ENCODE data around the gene LAIR1. TPM values are rescaled to one million over a fixed set of nuclear protein-coding genes. Genes with fewer than 3 reads are reported as not detected.

The LAIR1 gene
- total RNA-seq, 1 donor from 2014 or later, result not detected

DNA sequence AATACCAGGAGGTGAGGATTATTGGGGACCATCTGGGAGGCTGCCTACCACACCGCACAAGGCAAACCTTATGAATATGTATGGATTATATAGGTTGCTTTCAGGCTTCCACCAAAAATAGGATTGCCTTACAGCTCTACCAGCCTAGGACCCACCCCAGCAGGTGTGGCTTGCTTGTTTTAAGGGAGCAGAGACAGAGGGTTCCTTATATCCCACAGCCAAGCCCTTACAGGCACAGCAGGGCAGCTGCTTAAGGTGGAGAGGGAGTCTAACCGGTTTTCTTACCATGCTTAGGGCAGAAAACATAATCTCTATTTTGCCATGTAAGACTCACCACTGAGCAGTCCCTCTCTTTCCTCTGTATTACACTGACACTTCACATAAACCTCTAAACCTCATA lies 34.5 kb upstream of the LAIR1 start:
- Histone ChIP-seq H3K9ac (ENCODE audit: low read length) (no peak overlapping the region), H3K4me2 (ENCODE audit: low read length) (no peak overlapping the region), H3K27ac (ENCODE audit: low read depth, low read length) (no peak overlapping the region), H3K36me3 (ENCODE audit: insufficient read depth, low read length) (no peaks in the 10 kb centered on the region), H3K4me1 (ENCODE audit: insufficient read depth, low read length) (no peaks in the 10 kb centered on the region), H3K27me3 (ENCODE audit: insufficient read depth, low read length) (no peaks in the 10 kb centered on the region), H4K20me1 (ENCODE audit: insufficient read depth, low read length) (no peaks in the 10 kb centered on the region), H3K9me3 (ENCODE audit: insufficient read depth, low read depth, low read length) (peaks cover 3% of the 10 kb centered on the region), H3K4me3 (ENCODE audit: insufficient read depth, low read depth, low read length) (no peak overlapping the region), H2AFZ (ENCODE audit: low read depth, low read length) (no peak overlapping the region), H3K79me2 (ENCODE audit: insufficient read depth, low read length) (no peaks in the 10 kb centered on the region)
- no peaks in the 10 kb centered on the region for H3K4me1 Mint-ChIP-seq (ENCODE audit: low read depth, unreplicated experiment)
- FAIRE-seq, result no peak
- DNase-seq (ENCODE audit: low read depth), result no peak
- H3K27ac Mint-ChIP-seq (ENCODE audit: unreplicated experiment), result no peak overlapping the region
- TF ChIP-seq CTCF (IDR thresholded peaks at IDR 0.05; ENCODE audit: insufficient read depth, low read depth, low read length), result no peak
- TF ChIP-seq EZH2 (IDR thresholded peaks at IDR 0.05; ENCODE audit: insufficient read depth, low read length), result no peak
- peaks cover 3% of the 10 kb centered on the region for H3K27me3 Mint-ChIP-seq (ENCODE audit: low read depth, unreplicated experiment)
- no peaks in the 10 kb centered on the region for H3K36me3 Mint-ChIP-seq (ENCODE audit: low read depth, unreplicated experiment)
- H3K4me3 Mint-ChIP-seq (ENCODE audit: unreplicated experiment), result no peak overlapping the region
- H3K9me3 Mint-ChIP-seq (ENCODE audit: unreplicated experiment), result no peaks in the 10 kb centered on the region

GRCh38 chr19:54395685-54396084 lies 31.0 kb upstream of the LAIR1 start:
- DNase-seq (ENCODE audit: low read depth) (no peak), FAIRE-seq (no peak)
- Mint-ChIP-seq H3K36me3 (ENCODE audit: low read depth, unreplicated experiment) (no peaks in the 10 kb centered on the region), H3K27me3 (ENCODE audit: low read depth, unreplicated experiment) (peaks cover 8% of the 10 kb centered on the region), H3K27ac (ENCODE audit: unreplicated experiment) (no peak overlapping the region), H3K4me1 (ENCODE audit: low read depth, unreplicated experiment) (peaks cover 3% of the 10 kb centered on the region), H3K9me3 (ENCODE audit: unreplicated experiment) (no peaks in the 10 kb centered on the region), H3K4me3 (ENCODE audit: unreplicated experiment) (no peak overlapping the region)
- no peaks in the 10 kb centered on the region for H3K36me3 ChIP-seq (ENCODE audit: insufficient read depth, low read length)
- H3K9ac ChIP-seq (ENCODE audit: low read length), result no peak overlapping the region
- H4K20me1 ChIP-seq (ENCODE audit: insufficient read depth, low read length), result no peaks in the 10 kb centered on the region
- no peaks in the 10 kb centered on the region for H3K79me2 ChIP-seq (ENCODE audit: insufficient read depth, low read length)
- H3K4me2 ChIP-seq (ENCODE audit: low read length), result no peak overlapping the region
- no peak for TF ChIP-seq EZH2 (IDR thresholded peaks at IDR 0.05; ENCODE audit: insufficient read depth, low read length)
- TF ChIP-seq CTCF (IDR thresholded peaks at IDR 0.05; ENCODE audit: insufficient read depth, low read depth, low read length), result no peak
- no peaks in the 10 kb centered on the region for H3K27me3 ChIP-seq (ENCODE audit: insufficient read depth, low read length)
- no peak overlapping the region for H3K27ac ChIP-seq (ENCODE audit: low read depth, low read length)
- H3K9me3 ChIP-seq (ENCODE audit: insufficient read depth, low read depth, low read length), result peaks cover 3% of the 10 kb centered on the region
- no peak overlapping the region for H3K4me3 ChIP-seq (ENCODE audit: insufficient read depth, low read depth, low read length)
- no peak overlapping the region for H2AFZ ChIP-seq (ENCODE audit: low read depth, low read length)
- H3K4me1 ChIP-seq (ENCODE audit: insufficient read depth, low read length), result no peaks in the 10 kb centered on the region

DNA sequence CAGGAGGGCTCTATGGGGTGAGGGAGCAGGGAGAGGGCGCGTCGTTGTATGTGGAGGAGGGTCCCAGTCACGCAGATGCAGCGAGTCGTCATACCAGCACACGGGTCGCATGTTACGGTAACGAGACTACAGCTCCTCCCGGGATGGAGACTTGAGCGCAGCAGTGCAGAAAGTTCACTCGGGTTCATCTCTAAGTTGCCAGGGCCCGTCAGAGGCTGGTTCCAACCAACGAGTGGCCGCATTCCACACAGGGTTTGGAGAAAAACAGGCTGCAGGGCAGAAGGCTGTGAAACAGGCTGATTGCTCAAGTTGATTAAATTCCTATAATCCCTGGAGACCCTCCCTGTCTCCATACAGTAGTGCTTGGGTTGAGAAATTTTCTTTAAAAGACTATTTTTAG lies 28.6 kb upstream of the LAIR1 start:
- Histone ChIP-seq H3K9me3 (ENCODE audit: insufficient read depth, low read depth, low read length) (no peaks in the 10 kb centered on the region), H3K79me2 (ENCODE audit: insufficient read depth, low read length) (no peaks in the 10 kb centered on the region), H3K36me3 (ENCODE audit: insufficient read depth, low read length) (no peaks in the 10 kb centered on the region), H3K4me1 (ENCODE audit: insufficient read depth, low read length) (no peaks in the 10 kb centered on the region), H3K27ac (ENCODE audit: low read depth, low read length) (no peak overlapping the region), H3K4me3 (ENCODE audit: insufficient read depth, low read depth, low read length) (no peak overlapping the region), H2AFZ (ENCODE audit: low read depth, low read length) (no peak overlapping the region), H3K27me3 (ENCODE audit: insufficient read depth, low read length) (peaks cover 4% of the 10 kb centered on the region), H4K20me1 (ENCODE audit: insufficient read depth, low read length) (no peaks in the 10 kb centered on the region), H3K4me2 (ENCODE audit: low read length) (no peak overlapping the region), H3K9ac (ENCODE audit: low read length) (no peak overlapping the region)
- Mint-ChIP-seq H3K4me3 (ENCODE audit: unreplicated experiment) (no peak overlapping the region), H3K36me3 (ENCODE audit: low read depth, unreplicated experiment) (no peaks in the 10 kb centered on the region), H3K27ac (ENCODE audit: unreplicated experiment) (no peak overlapping the region), H3K27me3 (ENCODE audit: low read depth, unreplicated experiment) (peaks cover 13% of the 10 kb centered on the region), H3K9me3 (ENCODE audit: unreplicated experiment) (no peaks in the 10 kb centered on the region), H3K4me1 (ENCODE audit: low read depth, unreplicated experiment) (peaks cover 3% of the 10 kb centered on the region)
- FAIRE-seq (no peak), DNase-seq (ENCODE audit: low read depth) (no peak)
- TF ChIP-seq EZH2 (IDR thresholded peaks at IDR 0.05; ENCODE audit: insufficient read depth, low read length) (no peak), CTCF (IDR thresholded peaks at IDR 0.05; ENCODE audit: insufficient read depth, low read depth, low read length) (no peak)

All from astrocyte (in vitro differentiated cells and primary cell).